H9 (cell line): ENCODE data around the gene KCND2. TPM values are rescaled to one million over a fixed set of nuclear protein-coding genes. Genes with fewer than 3 reads are reported as not detected.

Source experiments
- DNase-seq: peaks from one replicate; pipeline ENCODE4 v3.0.0-alpha.2; 2017
- H2AFZ ChIP-seq: one replicate; pipeline ENCODE4 v1.6.1; 2013; ENCODE audit warnings: mild to moderate bottlenecking, low read length, control low read depth, moderate library complexity
- H2AK5ac ChIP-seq: 2 replicates; pipeline ENCODE4 v1.6.1; 2013; ENCODE audit warnings: low read length, control low read depth, mixed read lengths; ENCODE audit not compliant: insufficient read length
- H2BK120ac ChIP-seq: one replicate; pipeline ENCODE4 v1.6.1; 2013; ENCODE audit warnings: low read depth, mild to moderate bottlenecking, low read length, control low read depth, inconsistent platforms; ENCODE audit not compliant: poor library complexity, severe bottlenecking
- H2BK12ac ChIP-seq: 2 replicates; pipeline ENCODE4 v1.6.1; 2013; ENCODE audit warnings: low read length, control low read depth, mixed read lengths, low read depth; ENCODE audit not compliant: insufficient read length
- H2BK15ac ChIP-seq: 2 replicates; pipeline ENCODE4 v1.6.1; 2013; ENCODE audit warnings: low read depth, low read length, control low read depth
- H2BK20ac ChIP-seq: one replicate; pipeline ENCODE4 v1.6.1; 2013; ENCODE audit warnings: low read depth, mild to moderate bottlenecking, low read length, control low read depth, inconsistent platforms; ENCODE audit not compliant: poor library complexity, severe bottlenecking
- H2BK5ac ChIP-seq: 2 replicates; pipeline ENCODE4 v1.6.1; 2013; ENCODE audit warnings: low read length, control low read depth, mixed read lengths; ENCODE audit not compliant: insufficient read length
- H3K14ac ChIP-seq: 2 replicates; pipeline ENCODE4 v1.6.1; 2013; ENCODE audit warnings: low read length, control low read depth; ENCODE audit not compliant: insufficient read depth
- H3K18ac ChIP-seq: 2 replicates; pipeline ENCODE4 v1.6.1; 2013; ENCODE audit warnings: low read depth, mild to moderate bottlenecking, mixed read lengths, low read length, control low read depth; ENCODE audit not compliant: insufficient read length
- H3K23ac ChIP-seq: 2 replicates; pipeline ENCODE4 v1.6.1; 2013; ENCODE audit warnings: low read length, control low read depth, mixed read lengths, low read depth; ENCODE audit not compliant: insufficient read length
- H3K23me2 ChIP-seq: 2 replicates; pipeline ENCODE4 v1.6.1; 2013; ENCODE audit warnings: low read depth, mild to moderate bottlenecking, mixed read lengths, low read length, control low read depth; ENCODE audit not compliant: insufficient read length, poor library complexity, severe bottlenecking
- H3K27ac ChIP-seq: 2 replicates; pipeline ENCODE4 v1.5.1; 2013; ENCODE audit warnings: low read length, control low read depth, mixed read lengths, low read depth; ENCODE audit not compliant: insufficient read length
- H3K27me3 ChIP-seq: 2 replicates; pipeline ENCODE4 v1.6.1; 2013; ENCODE audit warnings: low read length, control low read depth, inconsistent platforms; ENCODE audit not compliant: insufficient read depth
- H3K4ac ChIP-seq: 2 replicates; pipeline ENCODE4 v1.6.1; 2013; ENCODE audit warnings: low read depth, mild to moderate bottlenecking, control low read depth, inconsistent platforms, low read length, moderate library complexity
- H3K4me1 ChIP-seq: 2 replicates; pipeline ENCODE4 v1.6.1; 2013; ENCODE audit warnings: low read length, control low read depth, inconsistent platforms; ENCODE audit not compliant: insufficient read depth
- H3K4me2 ChIP-seq: 2 replicates; pipeline ENCODE4 v1.6.1; 2013; ENCODE audit warnings: low read length, control low read depth, mixed read lengths; ENCODE audit not compliant: insufficient read length, insufficient read depth
- H3K56ac ChIP-seq: 2 replicates; pipeline ENCODE4 v1.6.1; 2013; ENCODE audit warnings: low read depth, mild to moderate bottlenecking, mixed read lengths, low read length, control low read depth; ENCODE audit not compliant: insufficient read length
- H3K79me1 ChIP-seq: 2 replicates; pipeline ENCODE4 v1.6.1; 2013; ENCODE audit warnings: low read depth, mild to moderate bottlenecking, moderate library complexity, low read length, control low read depth, inconsistent platforms; ENCODE audit not compliant: insufficient read depth, poor library complexity, severe bottlenecking
- H3K79me2 ChIP-seq: 2 replicates; pipeline ENCODE4 v1.6.1; 2013; ENCODE audit warnings: low read length, control low read depth, inconsistent platforms; ENCODE audit not compliant: insufficient read depth
- H3K9ac ChIP-seq: 2 replicates; pipeline ENCODE4 v1.6.1; 2013; ENCODE audit warnings: low read length, control low read depth, mixed read lengths; ENCODE audit not compliant: insufficient read length; ENCODE audit errors: extremely low read depth
- H3K9me3 ChIP-seq: one replicate; pipeline ENCODE4 v1.6.1; 2013; ENCODE audit warnings: low read depth, low read length, inconsistent platforms; ENCODE audit not compliant: control insufficient read depth
- H3T11ph ChIP-seq: one replicate; pipeline ENCODE4 v1.6.1; 2013; ENCODE audit warnings: mild to moderate bottlenecking, low read length, control low read depth, inconsistent platforms
- H4K20me1 ChIP-seq: one replicate; pipeline ENCODE4 v1.6.1; 2013; ENCODE audit not compliant: control insufficient read depth, insufficient read length, insufficient read depth
- H4K5ac ChIP-seq: 2 replicates; pipeline ENCODE4 v1.6.1; 2013; ENCODE audit warnings: low read depth, mild to moderate bottlenecking, mixed read lengths, low read length, control low read depth; ENCODE audit not compliant: insufficient read length
- H4K8ac ChIP-seq: replicated peaks from 2 replicates; pipeline ENCODE4 v1.6.1; 2013; ENCODE audit warnings: low read length, control low read depth, mixed read lengths, low read depth; ENCODE audit not compliant: insufficient read length
- H4K91ac ChIP-seq: 2 replicates; pipeline ENCODE4 v1.6.1; 2013; ENCODE audit warnings: low read depth, mild to moderate bottlenecking, moderate library complexity, mixed read lengths, low read length, control low read depth; ENCODE audit not compliant: insufficient read length
- H3K27ac Mint-ChIP-seq, 3 experiments: 2 replicates in 2 of 3; 3 replicates in 1 of 3; pipeline ENCODE4 v1.8.0; 2020 to 2021; ENCODE audit warnings: mixed read lengths in 3 of 3, mild to moderate bottlenecking in 1 of 3, moderate library complexity in 1 of 3
- H3K27me3 Mint-ChIP-seq: 2 replicates; pipeline ENCODE4 v1.8.0; 2021; ENCODE audit warnings: low read depth, mild to moderate bottlenecking, moderate library complexity, mixed read lengths
- H3K36me3 Mint-ChIP-seq, 3 experiments: 2 replicates in 2 of 3; 3 replicates in 1 of 3; pipeline ENCODE4 v1.8.0; 2020 to 2021; ENCODE audit warnings: low read depth in 3 of 3, mixed read lengths in 3 of 3; ENCODE audit not compliant: insufficient read depth in 1 of 3
- H3K4me1 Mint-ChIP-seq, 2 experiments: 2 replicates each; pipeline ENCODE4 v1.8.0; 2020; ENCODE audit warnings: mixed read lengths in 2 of 2
- H3K4me3 Mint-ChIP-seq, 2 experiments: 2 replicates in 1 of 2; 3 replicates in 1 of 2; pipeline ENCODE4 v1.8.0; 2020 to 2021; ENCODE audit warnings: mild to moderate bottlenecking in 2 of 2, mixed read lengths in 2 of 2, moderate library complexity in 1 of 2
- H3K9me3 Mint-ChIP-seq, 2 experiments: 2 replicates in 1 of 2; 3 replicates in 1 of 2; pipeline ENCODE4 v1.8.0; 2020; ENCODE audit warnings: mild to moderate bottlenecking in 2 of 2, mixed read lengths in 2 of 2, moderate library complexity in 1 of 2
- WGBS: extraction: QIAGEN DNeasy Blood & Tissue Kit; methylation state at CpG from one replicate; pipeline ENCODE4 v1.1.7; 2013; ENCODE audit warnings: missing lambda C conversion rate, low lambda C conversion rate, mixed read lengths; ENCODE audit not compliant: insufficient read length; ENCODE audit errors: extremely low coverage; 5-methylcytosine and 5-hydroxymethylcytosine counted together
- total RNA-seq: library from RNA; stranded (reverse); gene quantifications from 2 replicates; pipeline ENCODE4 v1.2.1, GENCODE V29; 2021
- TF ChIP-seq, protein P1 (sequence below): fragments of 200-600 bp; sonication (generic); conservative IDR thresholded peaks from 3 replicates; pipeline ENCODE4 v1.8.0; 2021; ENCODE audit warnings: antibody characterized with exemption, mild to moderate bottlenecking

KCND2 gene
- total RNA-seq, 1 experiment from 2014 or later: 6.4 TPM

DNA sequence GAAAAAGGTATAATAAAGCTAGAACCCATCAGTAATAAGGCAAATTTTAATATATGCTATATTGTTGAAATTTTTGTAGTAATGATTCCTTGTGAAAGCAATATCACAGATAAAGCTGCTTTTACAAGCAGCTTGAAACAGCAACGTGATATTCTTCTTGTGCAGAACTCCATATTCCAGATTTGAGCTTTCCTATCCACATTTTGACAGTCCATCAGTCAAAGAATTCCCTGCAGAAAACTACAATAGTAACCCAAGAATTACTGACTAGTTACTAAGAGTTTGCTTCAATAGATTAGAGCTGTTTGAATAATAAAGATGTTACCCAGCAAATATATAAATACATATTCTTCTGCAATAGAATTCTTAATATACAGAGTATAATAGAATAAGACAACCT is 291.2 kb downstream of the KCND2 start:
- H2BK20ac ChIP-seq: no peak overlapping the region
- H3K79me2 ChIP-seq: no peaks in the 10 kb centered on the region
- no peak overlapping the region for H2BK12ac ChIP-seq
- Mint-ChIP-seq H3K36me3 (no peaks in the 10 kb centered on the region), H3K9me3 (no peaks in the 10 kb centered on the region), H3K27ac (no peak overlapping the region), H3K4me3 (no peak overlapping the region), H3K27me3 (no peaks in the 10 kb centered on the region), H3K4me1 (no peaks in the 10 kb centered on the region)
- no peaks in the 10 kb centered on the region for H3K23me2 ChIP-seq
- no peak overlapping the region for H4K8ac ChIP-seq
- no peaks in the 10 kb centered on the region for H4K20me1 ChIP-seq
- H3K27me3 ChIP-seq: no peaks in the 10 kb centered on the region
- no peak overlapping the region for H4K5ac ChIP-seq
- no peak overlapping the region for H3K23ac ChIP-seq
- H2BK120ac ChIP-seq: no peak overlapping the region
- H3K9ac ChIP-seq: no peak overlapping the region
- no CpG with 5 or more reads among the region's 1 CpG for WGBS
- no peak for DNase-seq
- H3K18ac ChIP-seq: no peak overlapping the region
- H2BK5ac ChIP-seq: no peak overlapping the region
- H4K91ac ChIP-seq: no peak overlapping the region
- no peak overlapping the region for H2AK5ac ChIP-seq
- no peak overlapping the region for H2BK15ac ChIP-seq
- H3K79me1 ChIP-seq: no peaks in the 10 kb centered on the region
- H3K14ac ChIP-seq: no peak overlapping the region
- H3K4me2 ChIP-seq: no peak overlapping the region
- no peak overlapping the region for H3K56ac ChIP-seq
- no peak overlapping the region for H3K27ac ChIP-seq
- TF ChIP-seq, protein P1, sequence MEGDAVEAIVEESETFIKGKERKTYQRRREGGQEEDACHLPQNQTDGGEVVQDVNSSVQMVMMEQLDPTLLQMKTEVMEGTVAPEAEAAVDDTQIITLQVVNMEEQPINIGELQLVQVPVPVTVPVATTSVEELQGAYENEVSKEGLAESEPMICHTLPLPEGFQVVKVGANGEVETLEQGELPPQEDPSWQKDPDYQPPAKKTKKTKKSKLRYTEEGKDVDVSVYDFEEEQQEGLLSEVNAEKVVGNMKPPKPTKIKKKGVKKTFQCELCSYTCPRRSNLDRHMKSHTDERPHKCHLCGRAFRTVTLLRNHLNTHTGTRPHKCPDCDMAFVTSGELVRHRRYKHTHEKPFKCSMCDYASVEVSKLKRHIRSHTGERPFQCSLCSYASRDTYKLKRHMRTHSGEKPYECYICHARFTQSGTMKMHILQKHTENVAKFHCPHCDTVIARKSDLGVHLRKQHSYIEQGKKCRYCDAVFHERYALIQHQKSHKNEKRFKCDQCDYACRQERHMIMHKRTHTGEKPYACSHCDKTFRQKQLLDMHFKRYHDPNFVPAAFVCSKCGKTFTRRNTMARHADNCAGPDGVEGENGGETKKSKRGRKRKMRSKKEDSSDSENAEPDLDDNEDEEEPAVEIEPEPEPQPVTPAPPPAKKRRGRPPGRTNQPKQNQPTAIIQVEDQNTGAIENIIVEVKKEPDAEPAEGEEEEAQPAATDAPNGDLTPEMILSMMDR: no peak
- no peak overlapping the region for H2AFZ ChIP-seq
- H3T11ph ChIP-seq: no peak overlapping the region
- no peaks in the 10 kb centered on the region for H3K9me3 ChIP-seq
- H3K4ac ChIP-seq: no peak overlapping the region
- H3K4me1 ChIP-seq: no peaks in the 10 kb centered on the region
